Vagina (tissue), 2 donors: ENCODE measurements around the gene KCNJ4.

Experiments used
- POLR2A ChIP-seq, 2 donors: fragments of 450-650 bp; IDR thresholded peaks; one replicate each; pipeline ENCODE4 v1.6.1; 2017; ENCODE audit warnings: antibody characterized with exemption in 2 of 2, mild to moderate bottlenecking in 2 of 2, moderate library complexity in 2 of 2
- POLR2AphosphoS5 ChIP-seq, 2 donors: sonication (generic); formaldehyde crosslinking; IDR thresholded peaks; one replicate each; pipeline ENCODE4 v1.9.0; 2017; ENCODE audit warnings: antibody characterized with exemption in 2 of 2, mild to moderate bottlenecking in 2 of 2, low read depth in 1 of 2; ENCODE audit not compliant: insufficient read depth in 1 of 2
- TF ChIP-seq, protein P1 (sequence below), 3 experiments: fragments of 450-650 bp in 2 of 3; fragments of 200-600 bp in 1 of 3; sonication (generic) in 1 of 3; IDR thresholded peaks; one replicate each; pipeline ENCODE4 v1.5.1; 2017 to 2019; ENCODE audit warnings: antibody characterized with exemption in 3 of 3, mild to moderate bottlenecking in 2 of 3, moderate library complexity in 2 of 3

- TF ChIP-seq POLR2AphosphoS5 (IDR thresholded peaks at IDR 0.05; ENCODE audit: insufficient read depth in 1 of 2, low read depth in 1 of 2) (no peak), POLR2A (IDR thresholded peaks at IDR 0.05) (no peak)
- TF ChIP-seq, protein P1, sequence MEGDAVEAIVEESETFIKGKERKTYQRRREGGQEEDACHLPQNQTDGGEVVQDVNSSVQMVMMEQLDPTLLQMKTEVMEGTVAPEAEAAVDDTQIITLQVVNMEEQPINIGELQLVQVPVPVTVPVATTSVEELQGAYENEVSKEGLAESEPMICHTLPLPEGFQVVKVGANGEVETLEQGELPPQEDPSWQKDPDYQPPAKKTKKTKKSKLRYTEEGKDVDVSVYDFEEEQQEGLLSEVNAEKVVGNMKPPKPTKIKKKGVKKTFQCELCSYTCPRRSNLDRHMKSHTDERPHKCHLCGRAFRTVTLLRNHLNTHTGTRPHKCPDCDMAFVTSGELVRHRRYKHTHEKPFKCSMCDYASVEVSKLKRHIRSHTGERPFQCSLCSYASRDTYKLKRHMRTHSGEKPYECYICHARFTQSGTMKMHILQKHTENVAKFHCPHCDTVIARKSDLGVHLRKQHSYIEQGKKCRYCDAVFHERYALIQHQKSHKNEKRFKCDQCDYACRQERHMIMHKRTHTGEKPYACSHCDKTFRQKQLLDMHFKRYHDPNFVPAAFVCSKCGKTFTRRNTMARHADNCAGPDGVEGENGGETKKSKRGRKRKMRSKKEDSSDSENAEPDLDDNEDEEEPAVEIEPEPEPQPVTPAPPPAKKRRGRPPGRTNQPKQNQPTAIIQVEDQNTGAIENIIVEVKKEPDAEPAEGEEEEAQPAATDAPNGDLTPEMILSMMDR (IDR thresholded peaks at IDR 0.05), result no peak
Observed at GRCh38 chr22:38468443-38469305, 13.7 kb upstream of the KCNJ4 start.
